ENCODE measurements around the gene PPP1R1A.

DNA sequence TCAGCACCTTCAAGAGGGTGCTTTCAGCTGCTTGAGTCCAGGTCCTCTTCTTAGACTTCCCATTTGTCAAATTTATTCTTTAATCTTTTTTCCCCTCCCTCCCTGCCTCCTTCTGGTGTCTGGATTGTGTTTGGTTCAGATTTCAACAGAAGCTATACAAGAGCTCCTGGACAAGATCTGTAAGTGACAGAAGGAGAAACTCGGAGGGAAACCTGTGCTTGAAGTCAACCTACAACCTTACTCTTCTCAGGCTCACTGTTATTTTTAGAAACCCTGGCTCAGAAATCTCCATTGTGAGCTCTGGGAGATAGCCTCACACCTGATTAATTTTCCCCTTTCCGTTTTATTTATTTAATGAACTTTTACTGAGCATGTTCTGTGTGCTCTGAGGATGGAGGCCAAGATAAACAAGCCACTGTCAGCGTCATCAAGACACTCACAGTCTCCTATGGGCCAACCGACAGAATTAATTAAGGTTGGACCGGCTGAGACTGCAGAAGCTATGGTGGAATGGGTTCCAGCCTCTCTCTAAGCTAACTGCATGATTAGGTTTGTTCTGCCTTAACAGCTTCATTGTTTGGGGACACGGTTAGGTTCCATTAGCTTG, 25.6 kb downstream of the PPP1R1A start:
- TF ChIP-seq, protein P1, sequence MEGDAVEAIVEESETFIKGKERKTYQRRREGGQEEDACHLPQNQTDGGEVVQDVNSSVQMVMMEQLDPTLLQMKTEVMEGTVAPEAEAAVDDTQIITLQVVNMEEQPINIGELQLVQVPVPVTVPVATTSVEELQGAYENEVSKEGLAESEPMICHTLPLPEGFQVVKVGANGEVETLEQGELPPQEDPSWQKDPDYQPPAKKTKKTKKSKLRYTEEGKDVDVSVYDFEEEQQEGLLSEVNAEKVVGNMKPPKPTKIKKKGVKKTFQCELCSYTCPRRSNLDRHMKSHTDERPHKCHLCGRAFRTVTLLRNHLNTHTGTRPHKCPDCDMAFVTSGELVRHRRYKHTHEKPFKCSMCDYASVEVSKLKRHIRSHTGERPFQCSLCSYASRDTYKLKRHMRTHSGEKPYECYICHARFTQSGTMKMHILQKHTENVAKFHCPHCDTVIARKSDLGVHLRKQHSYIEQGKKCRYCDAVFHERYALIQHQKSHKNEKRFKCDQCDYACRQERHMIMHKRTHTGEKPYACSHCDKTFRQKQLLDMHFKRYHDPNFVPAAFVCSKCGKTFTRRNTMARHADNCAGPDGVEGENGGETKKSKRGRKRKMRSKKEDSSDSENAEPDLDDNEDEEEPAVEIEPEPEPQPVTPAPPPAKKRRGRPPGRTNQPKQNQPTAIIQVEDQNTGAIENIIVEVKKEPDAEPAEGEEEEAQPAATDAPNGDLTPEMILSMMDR (IDR thresholded peaks at IDR 0.05; ENCODE audit: low read depth, low read length) = no peak
- TF ChIP-seq POLR2A (IDR thresholded peaks at IDR 0.05; ENCODE audit: extremely low read depth, insufficient read length) (no peak), MYC (IDR thresholded peaks at IDR 0.05; ENCODE audit: low read depth, low read length) (no peak)
